Lower leg skin (tissue), 4 donors: ENCODE measurements around the gene TUSC2. TPM values are rescaled to one million over a fixed set of nuclear protein-coding genes. Genes with fewer than 3 reads are reported as not detected.

ENCODE experiments used
- DNase-seq, 2 donors: peaks; one replicate each; pipeline ENCODE4 v3.0.0-alpha.2; 2019; ENCODE audit warnings: low spot score in 2 of 2
- H3K4me3 ChIP-seq: fragments of 200-600 bp; sonication (generic); 2 replicates; pipeline ENCODE4 v1.5.1; 2017; ENCODE audit warnings: mild to moderate bottlenecking, low read depth; ENCODE audit not compliant: poor library complexity, severe bottlenecking
- POLR2A ChIP-seq, 2 donors: fragments of 450-650 bp; IDR thresholded peaks; one replicate each; pipeline ENCODE4 v1.6.1; 2016 to 2017; ENCODE audit warnings: antibody characterized with exemption in 2 of 2, mild to moderate bottlenecking in 1 of 2, moderate library complexity in 1 of 2
- WGBS, 2 donors: methylation state at CpG; one replicate each; pipeline ENCODE4 v1.1.5; 2018; 5-methylcytosine and 5-hydroxymethylcytosine counted together
- intact Hi-C: fragments of 100-400 bp; cut with DNase I; formaldehyde crosslinking; loops from one replicate; pipeline ENCODE4 v1.15.0; 2023; ENCODE audit warnings: low total_unique reads
- total RNA-seq, 4 donors: library from RNA; depleted of rRNA; stranded (reverse); fragments of >200 nt; gene quantifications; one replicate each; pipeline ENCODE4 v1.1.0, GENCODE V29; 2016
- TF ChIP-seq, protein P1 (sequence below), 3 donors: fragments of 450-650 bp; IDR thresholded peaks; one replicate each; pipeline ENCODE4 v1.5.1; 2016; ENCODE audit warnings: antibody characterized with exemption in 3 of 3, mild to moderate bottlenecking in 3 of 3, moderate library complexity in 2 of 3

TUSC2 gene
- total RNA-seq, 4 donors from 2014 or later, result 13.1 to 24.2 (median 18.0) TPM

DNA sequence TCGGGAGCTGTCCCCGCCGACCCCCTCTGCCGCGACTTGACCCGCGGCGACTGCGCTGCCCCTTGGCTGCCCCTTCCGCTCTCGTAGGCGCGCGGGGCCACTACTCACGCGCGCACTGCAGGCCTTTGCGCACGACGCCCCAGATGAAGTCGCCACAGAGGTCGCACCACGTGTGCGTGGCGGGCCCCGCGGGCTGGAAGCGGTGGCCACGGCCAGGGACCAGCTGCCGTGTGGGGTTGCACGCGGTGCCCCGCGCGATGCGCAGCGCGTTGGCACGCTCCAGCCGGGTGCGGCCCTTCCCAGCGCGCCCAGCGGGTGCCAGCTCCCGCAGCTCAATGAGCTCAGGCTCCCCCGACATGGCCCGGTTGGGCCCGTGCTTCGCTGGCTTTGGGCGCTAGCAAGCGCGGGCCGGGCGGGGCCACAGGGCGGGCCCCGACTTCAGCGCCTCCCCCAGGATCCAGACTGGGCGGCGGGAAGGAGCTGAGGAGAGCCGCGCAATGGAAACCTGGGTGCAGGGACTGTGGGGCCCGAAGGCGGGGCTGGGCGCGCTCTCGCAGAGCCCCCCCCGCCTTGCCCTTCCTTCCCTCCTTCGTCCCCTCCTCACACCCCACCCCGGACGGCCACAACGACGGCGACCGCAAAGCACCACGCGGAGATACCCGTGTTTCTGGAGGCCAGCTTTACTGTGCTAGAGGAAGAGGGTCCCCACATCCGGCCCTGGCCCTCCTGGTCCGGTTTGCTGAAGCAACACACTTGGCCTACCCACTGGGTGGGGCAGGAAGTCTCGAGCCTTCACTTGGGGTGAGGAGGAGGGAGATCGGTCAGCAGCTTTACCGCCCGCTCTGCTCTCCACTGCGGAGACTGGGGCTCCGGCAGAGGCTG is 12.7 kb upstream of the TUSC2 start, which contains the start of gene RASSF1:
Gene RASSF1 (minus strand): TSS at position 389 of the 882 bp plus-strand sequence. CDS start 31 bp downstream, at position 358.
- intact Hi-C loops, result no loop called here
- peak in 1 of 2 donors; percentile 16 for TF ChIP-seq POLR2A (IDR thresholded peaks at IDR 0.05)
- TF ChIP-seq, protein P1, sequence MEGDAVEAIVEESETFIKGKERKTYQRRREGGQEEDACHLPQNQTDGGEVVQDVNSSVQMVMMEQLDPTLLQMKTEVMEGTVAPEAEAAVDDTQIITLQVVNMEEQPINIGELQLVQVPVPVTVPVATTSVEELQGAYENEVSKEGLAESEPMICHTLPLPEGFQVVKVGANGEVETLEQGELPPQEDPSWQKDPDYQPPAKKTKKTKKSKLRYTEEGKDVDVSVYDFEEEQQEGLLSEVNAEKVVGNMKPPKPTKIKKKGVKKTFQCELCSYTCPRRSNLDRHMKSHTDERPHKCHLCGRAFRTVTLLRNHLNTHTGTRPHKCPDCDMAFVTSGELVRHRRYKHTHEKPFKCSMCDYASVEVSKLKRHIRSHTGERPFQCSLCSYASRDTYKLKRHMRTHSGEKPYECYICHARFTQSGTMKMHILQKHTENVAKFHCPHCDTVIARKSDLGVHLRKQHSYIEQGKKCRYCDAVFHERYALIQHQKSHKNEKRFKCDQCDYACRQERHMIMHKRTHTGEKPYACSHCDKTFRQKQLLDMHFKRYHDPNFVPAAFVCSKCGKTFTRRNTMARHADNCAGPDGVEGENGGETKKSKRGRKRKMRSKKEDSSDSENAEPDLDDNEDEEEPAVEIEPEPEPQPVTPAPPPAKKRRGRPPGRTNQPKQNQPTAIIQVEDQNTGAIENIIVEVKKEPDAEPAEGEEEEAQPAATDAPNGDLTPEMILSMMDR (IDR thresholded peaks at IDR 0.05), result no peak
- WGBS, 2 donors, result 4 to 6% methylated on average over 34 to 50 of the region's 85 CpGs
- peak; percentile 81 to 96 for DNase-seq
- peak within 1 kb of the TSS; percentile 26 for H3K4me3 ChIP-seq

DNA sequence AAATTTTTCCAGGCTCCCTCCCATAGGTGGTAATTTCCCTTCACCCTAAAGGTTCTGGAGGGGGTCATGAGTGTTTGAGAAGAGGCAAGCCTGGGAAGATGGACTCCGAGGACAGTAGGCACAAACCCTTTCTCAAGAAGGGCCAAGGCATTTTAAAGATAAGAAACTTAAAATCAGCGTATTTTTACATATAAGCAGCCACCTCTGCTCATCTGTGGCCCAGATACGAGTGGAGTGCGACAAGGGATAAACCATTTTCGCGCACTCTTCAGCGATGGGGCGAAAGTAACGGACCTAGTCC is 12.1 kb upstream of the TUSC2 start:
- intact Hi-C loops, result no loop called here
- WGBS, 2 donors, result 6 to 8% methylated on average over 5 to 9 of the region's 9 CpGs
- no peak for DNase-seq
- no peak for TF ChIP-seq POLR2A (IDR thresholded peaks at IDR 0.05)
- TF ChIP-seq, protein P1 (IDR thresholded peaks at IDR 0.05), result no peak
- H3K4me3 ChIP-seq, result peak overlapping the region; percentile 26

DNA sequence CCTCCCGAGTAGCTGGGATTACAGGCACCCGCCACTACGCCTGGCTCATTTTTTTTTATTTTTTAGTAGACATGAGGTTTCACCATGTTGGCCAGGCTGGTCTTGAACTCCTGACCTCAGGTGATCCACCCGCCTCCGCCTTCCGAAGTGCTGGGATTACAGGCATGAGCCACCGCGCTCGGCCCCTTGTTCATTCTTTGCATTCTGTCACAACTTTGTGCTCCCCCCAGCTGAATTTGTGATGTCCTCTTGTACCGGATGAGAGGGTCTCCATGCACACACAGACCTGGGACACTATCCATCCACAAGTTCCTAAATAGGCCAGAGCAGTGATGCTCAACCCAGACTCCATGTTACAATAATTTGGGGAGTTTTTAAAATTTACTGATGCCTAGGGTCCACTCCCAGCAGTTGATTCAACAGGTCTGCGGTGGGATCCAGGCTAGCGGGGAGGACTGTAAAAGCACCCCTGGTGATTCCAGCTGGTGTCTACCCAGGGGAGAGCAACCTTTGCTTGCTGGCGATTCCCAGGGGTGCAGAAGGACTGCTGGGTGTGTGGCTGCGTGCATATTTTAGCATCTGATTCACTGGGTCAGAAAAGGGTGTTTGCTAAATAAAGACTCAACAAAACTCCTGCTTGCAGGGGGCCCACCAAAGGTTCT is 11.6 kb upstream of the TUSC2 start:
- WGBS, 2 donors, result 75 to 78% methylated on average over 14 of the region's 14 CpGs
- no peak for DNase-seq
- no peak overlapping the region for H3K4me3 ChIP-seq
- TF ChIP-seq POLR2A (IDR thresholded peaks at IDR 0.05), result no peak
- TF ChIP-seq, protein P1 (IDR thresholded peaks at IDR 0.05), result no peak
- intact Hi-C loops, result no loop called here

GRCh38 chr3:50338965-50339364 is 10.9 kb upstream of the TUSC2 start:
- intact Hi-C loops, result no loop called here

GRCh38 chr3:50337175-50337861 is 9.3 kb upstream of the TUSC2 start:
- peak in 1 of 2 donors; percentile 18 for TF ChIP-seq POLR2A (IDR thresholded peaks at IDR 0.05)
- TF ChIP-seq, protein P1 (IDR thresholded peaks at IDR 0.05), result no peak
- peak overlapping the region; percentile 60 for H3K4me3 ChIP-seq
- WGBS, 2 donors, result 0 to 2% methylated on average over 10 to 38 of the region's 79 CpGs
- intact Hi-C loops, result no loop called here
- peak; percentile 99 to 100 for DNase-seq

More at GRCh38 chr3:50338965-50339364, 10.9 kb upstream of the TUSC2 start:
- DNase-seq, result no peak
- WGBS, 2 donors, result 56 to 69% methylated on average over 5 of the region's 5 CpGs
- TF ChIP-seq POLR2A (IDR thresholded peaks at IDR 0.05), result no peak
- TF ChIP-seq, protein P1 (IDR thresholded peaks at IDR 0.05), result no peak
- H3K4me3 ChIP-seq, result no peak overlapping the region
